ENCODE measurements around the gene DYNC1I2.

DYNC1I2 gene

GRCh38 chr2:171791361-171791760 is 104.1 kb downstream of the DYNC1I2 start:
- no peak for DNase-seq (ENCODE audit: low read depth)
- no peak overlapping the region for H3K4me3 ChIP-seq (ENCODE audit: low read depth, low read length)
- no peak for TF ChIP-seq CTCF (IDR thresholded peaks at IDR 0.05; ENCODE audit: insufficient read depth, low read depth, low read length, missing control alignments)

GRCh38 chr2:171792157-171792556 is 104.9 kb downstream of the DYNC1I2 start:
- no peak for TF ChIP-seq CTCF (IDR thresholded peaks at IDR 0.05; ENCODE audit: insufficient read depth, low read depth, low read length, missing control alignments)
- no peak overlapping the region for H3K4me3 ChIP-seq (ENCODE audit: low read depth, low read length)
- DNase-seq (ENCODE audit: low read depth) = no peak

GRCh38 chr2:171792886-171793580 is 105.8 kb downstream of the DYNC1I2 start:
- no peak overlapping the region for H3K4me3 ChIP-seq (ENCODE audit: low read depth, low read length)
- DNase-seq (ENCODE audit: low read depth) = no peak
- TF ChIP-seq CTCF (IDR thresholded peaks at IDR 0.05; ENCODE audit: insufficient read depth, low read depth, low read length, missing control alignments) = no peak

GRCh38 chr2:171793691-171794678 is 106.7 kb downstream of the DYNC1I2 start:
- no peak for DNase-seq (ENCODE audit: low read depth)
- TF ChIP-seq CTCF (IDR thresholded peaks at IDR 0.05; ENCODE audit: insufficient read depth, low read depth, low read length, missing control alignments) = no peak
- no peak overlapping the region for H3K4me3 ChIP-seq (ENCODE audit: low read depth, low read length)

GRCh38 chr2:171794918-171795317 is 107.6 kb downstream of the DYNC1I2 start:
- no peak for DNase-seq (ENCODE audit: low read depth)
- H3K4me3 ChIP-seq (ENCODE audit: low read depth, low read length) = no peak overlapping the region
- no peak for TF ChIP-seq CTCF (IDR thresholded peaks at IDR 0.05; ENCODE audit: insufficient read depth, low read depth, low read length, missing control alignments)

Measured in GM12865 (cell line).